Natural killer cell (primary cell): Measurements from ENCODE around the gene MSI2. TPM values are rescaled to one million over a fixed set of nuclear protein-coding genes. Genes with fewer than 3 reads are reported as not detected.

ENCODE experiments used
- ATAC-seq, 3 donors: fragments of 150-1000 bp in 2 of 3; fragments of 200-7000 bp in 1 of 3; cut with Tn5 transposase; 1 replicate in 1 of 3; 2 replicates in 2 of 3; pipeline ENCODE4 v1.10.0; 2021; ENCODE audit warnings: mild to moderate bottlenecking in 2 of 3, moderate library complexity in 2 of 3
- DNase-seq, 2 donors: peaks; one replicate each; pipeline versions ENCODE4 v3.0.0 to v3.0.0-alpha.2; 2013 to 2021; ENCODE audit warnings: mixed read lengths in 1 of 2
- H3K27ac ChIP-seq: one replicate; pipeline ENCODE4 v1.5.1; 2013; ENCODE audit warnings: mild to moderate bottlenecking, low read length
- H3K27me3 ChIP-seq: one replicate; pipeline ENCODE4 v1.6.1; 2013; ENCODE audit warnings: low read length; ENCODE audit not compliant: control insufficient read depth, insufficient read depth
- H3K36me3 ChIP-seq: one replicate; pipeline ENCODE4 v1.6.1; 2013; ENCODE audit warnings: low read length; ENCODE audit not compliant: control insufficient read depth, insufficient read depth
- H3K4me1 ChIP-seq: one replicate; pipeline ENCODE4 v1.6.1; 2013; ENCODE audit warnings: low read length; ENCODE audit not compliant: control insufficient read depth, insufficient read depth
- H3K4me3 ChIP-seq: one replicate; pipeline ENCODE4 v1.5.1; 2013; ENCODE audit warnings: low read length
- H3K9me3 ChIP-seq: one replicate; pipeline ENCODE4 v1.6.1; 2013; ENCODE audit warnings: low read length; ENCODE audit not compliant: control insufficient read depth, insufficient read depth
- H3K27ac Mint-ChIP-seq, 2 donors: one replicate each; pipeline ENCODE4 v1.8.0; 2022; ENCODE audit warnings: mild to moderate bottlenecking in 2 of 2, mixed read lengths in 2 of 2, moderate library complexity in 1 of 2
- H3K27me3 Mint-ChIP-seq, 2 donors: one replicate each; pipeline ENCODE4 v1.8.0; 2022; ENCODE audit warnings: low read depth in 2 of 2, mixed read lengths in 2 of 2
- H3K36me3 Mint-ChIP-seq: one replicate; pipeline ENCODE4 v1.8.0; 2022; ENCODE audit warnings: mixed read lengths
- H3K4me1 Mint-ChIP-seq, 2 donors: one replicate each; pipeline ENCODE4 v1.8.0; 2022; ENCODE audit warnings: mixed read lengths in 2 of 2
- H3K4me3 Mint-ChIP-seq: one replicate; pipeline ENCODE4 v1.8.0; 2022; ENCODE audit warnings: mild to moderate bottlenecking, moderate library complexity, mixed read lengths
- H3K9me3 Mint-ChIP-seq, 2 donors: one replicate each; pipeline ENCODE4 v1.8.0; 2022; ENCODE audit warnings: mixed read lengths in 2 of 2
- WGBS: methylation state at CpG from one replicate; pipeline ENCODE4 v1.1.7; 2013; ENCODE audit warnings: missing lambda C conversion rate; ENCODE audit not compliant: insufficient coverage; 5-methylcytosine and 5-hydroxymethylcytosine counted together
- intact Hi-C: fragments of 100-400 bp; cut with micrococcal nuclease; formaldehyde crosslinking; loops from one replicate; pipeline ENCODE4 v1.14.2; 2022
- total RNA-seq, 4 donors: library from RNA; stranded (reverse); fragments of 120-200 nt in 1 of 4; gene quantifications; one replicate each; pipeline versions ENCODE4 v1.2.3 to v1.2.4, GENCODE V29; 2013 to 2022
- TF ChIP-seq, protein P1 (sequence below): fragments of 200-600 bp; IDR thresholded peaks from one replicate; pipeline ENCODE4 v1.8.0; 2022; ENCODE audit warnings: antibody characterized with exemption

Gene MSI2
- total RNA-seq, 3 donors from 2014 or later (not counting 1 experiment from before 2014, with no cell fraction given): 95.5 to 145 (median 96.8) TPM

DNA sequence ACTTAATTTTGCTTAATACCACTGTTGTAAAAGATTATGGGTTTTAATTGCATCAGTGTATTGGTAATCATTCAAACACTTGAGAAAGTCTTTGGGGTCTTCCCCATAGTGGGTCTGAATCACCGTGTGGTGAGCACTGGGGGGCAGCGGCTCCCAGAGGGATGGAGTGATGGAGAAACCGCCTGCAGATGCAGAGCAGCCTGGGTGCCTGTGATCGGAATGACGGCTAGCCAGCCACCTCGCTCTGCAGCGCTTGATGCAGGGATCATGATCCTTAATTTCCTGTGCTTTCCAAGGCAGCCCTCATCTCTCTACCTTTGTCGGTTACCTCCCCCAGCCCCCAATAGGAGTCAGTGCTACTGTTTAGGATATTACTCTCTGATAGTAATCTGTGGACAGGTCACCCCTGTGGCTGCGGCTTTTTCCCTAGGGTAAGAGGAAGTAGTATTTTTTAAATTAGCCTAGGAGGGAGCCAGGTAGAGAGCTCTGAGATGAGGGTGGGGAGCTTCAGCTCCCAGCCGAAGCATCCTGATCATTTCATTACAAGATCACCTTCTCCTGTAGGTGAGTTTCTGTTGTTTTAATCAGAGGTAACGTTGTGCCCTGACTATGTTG lies 135.6 kb downstream of the MSI2 start:
- intact Hi-C loops: no loop called here
- Histone ChIP-seq H3K36me3 (no peaks in the 10 kb centered on the region), H3K4me3 (no peak overlapping the region), H3K4me1 (no peaks in the 10 kb centered on the region), H3K9me3 (peaks cover 12% of the 10 kb centered on the region), H3K27me3 (no peaks in the 10 kb centered on the region), H3K27ac (no peak overlapping the region)
- WGBS: 82% methylated on average over 9 of the region's 11 CpGs
- Mint-ChIP-seq H3K27me3 (no peaks in the 10 kb centered on the region), H3K4me3 (no peak overlapping the region), H3K36me3 (peaks cover 6% of the 10 kb centered on the region), H3K27ac (no peak overlapping the region), H3K9me3 (peaks cover 2 to 6% of the 10 kb centered on the region in 2 donors), H3K4me1 (peaks cover 7 to 9% of the 10 kb centered on the region in 2 donors)
- TF ChIP-seq, protein P1, sequence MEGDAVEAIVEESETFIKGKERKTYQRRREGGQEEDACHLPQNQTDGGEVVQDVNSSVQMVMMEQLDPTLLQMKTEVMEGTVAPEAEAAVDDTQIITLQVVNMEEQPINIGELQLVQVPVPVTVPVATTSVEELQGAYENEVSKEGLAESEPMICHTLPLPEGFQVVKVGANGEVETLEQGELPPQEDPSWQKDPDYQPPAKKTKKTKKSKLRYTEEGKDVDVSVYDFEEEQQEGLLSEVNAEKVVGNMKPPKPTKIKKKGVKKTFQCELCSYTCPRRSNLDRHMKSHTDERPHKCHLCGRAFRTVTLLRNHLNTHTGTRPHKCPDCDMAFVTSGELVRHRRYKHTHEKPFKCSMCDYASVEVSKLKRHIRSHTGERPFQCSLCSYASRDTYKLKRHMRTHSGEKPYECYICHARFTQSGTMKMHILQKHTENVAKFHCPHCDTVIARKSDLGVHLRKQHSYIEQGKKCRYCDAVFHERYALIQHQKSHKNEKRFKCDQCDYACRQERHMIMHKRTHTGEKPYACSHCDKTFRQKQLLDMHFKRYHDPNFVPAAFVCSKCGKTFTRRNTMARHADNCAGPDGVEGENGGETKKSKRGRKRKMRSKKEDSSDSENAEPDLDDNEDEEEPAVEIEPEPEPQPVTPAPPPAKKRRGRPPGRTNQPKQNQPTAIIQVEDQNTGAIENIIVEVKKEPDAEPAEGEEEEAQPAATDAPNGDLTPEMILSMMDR: no peak
- ATAC-seq (no peak), DNase-seq (no peak)

DNA sequence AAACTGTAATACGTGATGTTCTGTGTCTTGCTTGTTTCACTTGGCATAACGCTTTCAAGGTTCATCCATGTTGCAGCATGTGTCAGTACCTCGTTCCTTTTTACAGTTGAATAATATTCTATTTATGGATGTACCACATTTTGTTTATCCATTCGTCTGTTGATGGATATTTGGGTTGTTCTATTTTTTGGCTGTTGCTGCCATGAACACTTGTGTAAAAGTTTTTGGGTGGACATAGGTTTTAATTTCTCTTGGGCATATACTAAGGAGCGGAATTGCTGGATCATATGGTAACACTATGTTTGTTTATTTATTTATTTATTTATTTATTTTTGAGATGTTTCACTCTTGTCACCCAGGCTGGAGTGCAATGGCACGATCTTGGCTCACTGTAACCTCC lies 137.0 kb downstream of the MSI2 start:
- TF ChIP-seq, protein P1: no peak
- Mint-ChIP-seq H3K4me1 (peaks cover 11 to 14% of the 10 kb centered on the region in 2 donors), H3K27ac (no peak overlapping the region), H3K9me3 (no peaks in the 10 kb centered on the region), H3K27me3 (no peaks in the 10 kb centered on the region), H3K4me3 (no peak overlapping the region), H3K36me3 (no peaks in the 10 kb centered on the region)
- 99% methylated on average over 4 of the region's 6 CpGs for WGBS
- no peak for DNase-seq
- H3K27ac ChIP-seq: no peak overlapping the region
- intact Hi-C loops: no loop called here
- H3K4me1 ChIP-seq: no peaks in the 10 kb centered on the region
- no peaks in the 10 kb centered on the region for H3K27me3 ChIP-seq
- no peak for ATAC-seq
- H3K36me3 ChIP-seq: no peaks in the 10 kb centered on the region
- H3K4me3 ChIP-seq: no peak overlapping the region
- no peaks in the 10 kb centered on the region for H3K9me3 ChIP-seq

DNA sequence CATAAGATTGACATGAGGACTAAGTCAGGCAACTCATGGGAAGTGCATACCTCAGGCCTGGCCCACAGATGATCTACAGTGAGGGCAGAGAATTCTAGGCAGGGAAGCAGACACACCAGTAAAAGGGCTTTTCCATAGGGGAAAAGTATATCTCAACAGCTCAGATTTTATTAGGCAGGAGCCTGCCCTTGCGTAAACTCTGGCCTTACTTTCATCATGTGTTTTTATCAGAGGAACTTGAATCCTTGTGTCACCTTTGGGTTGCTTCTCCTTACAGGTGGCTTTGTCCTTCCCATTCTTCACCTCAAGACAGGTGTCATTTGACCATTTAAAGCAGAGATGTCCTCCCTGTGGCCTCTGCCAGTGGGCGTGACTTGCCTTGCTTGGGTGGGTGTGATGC lies 138.1 kb downstream of the MSI2 start:
- Mint-ChIP-seq H3K27me3 (no peaks in the 10 kb centered on the region), H3K4me1 (peaks cover 11 to 15% of the 10 kb centered on the region in 2 donors), H3K9me3 (no peaks in the 10 kb centered on the region), H3K36me3 (no peaks in the 10 kb centered on the region), H3K27ac (no peak overlapping the region), H3K4me3 (no peak overlapping the region)
- Histone ChIP-seq H3K4me1 (no peaks in the 10 kb centered on the region), H3K27me3 (no peaks in the 10 kb centered on the region), H3K9me3 (no peaks in the 10 kb centered on the region), H3K27ac (no peak overlapping the region), H3K4me3 (no peak overlapping the region), H3K36me3 (no peaks in the 10 kb centered on the region)
- ATAC-seq (no peak), DNase-seq (no peak)
- 100% methylated on average over 2 of the region's 2 CpGs for WGBS
- TF ChIP-seq, protein P1: no peak
- intact Hi-C loops: no loop called here

DNA sequence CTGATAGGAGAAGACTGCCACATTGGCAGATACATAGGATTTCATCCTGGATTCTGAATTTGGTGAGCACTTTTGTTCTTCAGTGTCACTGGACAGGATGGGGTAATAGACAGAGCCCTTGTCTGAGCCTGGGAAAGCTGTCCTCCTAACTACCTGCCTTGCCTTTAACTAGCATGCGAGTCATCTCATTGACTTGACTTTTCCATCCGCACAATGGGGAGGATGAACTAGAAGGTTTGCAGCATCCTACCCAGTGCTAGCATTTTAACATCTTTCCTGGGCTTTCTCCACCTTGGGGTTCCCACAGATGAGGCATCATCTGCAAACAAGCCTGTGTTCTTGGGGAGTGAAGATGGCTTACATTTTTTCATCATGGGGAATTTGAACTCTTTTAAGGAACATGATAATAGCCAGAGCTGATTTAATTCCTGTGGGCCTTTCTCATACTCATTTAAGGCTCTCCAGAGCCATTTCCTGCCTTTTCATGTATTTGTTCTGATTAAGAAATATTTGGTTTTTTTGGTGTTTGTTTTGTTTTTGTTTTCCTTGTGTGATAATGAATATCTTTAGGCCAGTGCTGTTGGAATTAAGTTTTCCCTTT lies 139.5 kb downstream of the MSI2 start:
- no peaks in the 10 kb centered on the region for H3K27me3 Mint-ChIP-seq

More for the DNA sequence above, 139.5 kb downstream of the MSI2 start:
- ATAC-seq (no peak), DNase-seq (no peak)
- Histone ChIP-seq H3K27me3 (no peaks in the 10 kb centered on the region), H3K27ac (no peak overlapping the region), H3K9me3 (no peaks in the 10 kb centered on the region), H3K36me3 (no peaks in the 10 kb centered on the region), H3K4me1 (no peaks in the 10 kb centered on the region), H3K4me3 (no peak overlapping the region)
- intact Hi-C loops: no loop called here
- Mint-ChIP-seq H3K4me3 (no peak overlapping the region), H3K27ac (no peak overlapping the region), H3K36me3 (no peaks in the 10 kb centered on the region), H3K9me3 (no peaks in the 10 kb centered on the region), H3K4me1 (peaks cover 14 to 17% of the 10 kb centered on the region in 2 donors)
- 100% methylated on average over 2 of the region's 2 CpGs for WGBS
- TF ChIP-seq, protein P1: no peak
